IMR-90 (cell line): ENCODE data around the gene NOTCH3. TPM values are rescaled to one million over a fixed set of nuclear protein-coding genes. Genes with fewer than 3 reads are reported as not detected.

Source experiments
- ATAC-seq: fragments of 200-7000 bp; cut with Tn5 transposase; 2 replicates; pipeline ENCODE4 v1.9.1; 2020; ENCODE audit warnings: low read depth, mild to moderate bottlenecking, moderate library complexity
- BruUV-seq: library from RNA; stranded (reverse); fragments of 400-500 nt; replicated peaks from 2 replicates; lab custom pipeline; 2021; lab: Mats Ljungman, UMichigan
- CTCF ChIA-PET: fragments of 300-600 bp; formaldehyde crosslinking; extraction: SDS; loops from one replicate; lab custom pipeline; 2021; ENCODE audit warnings: antibody characterized with exemption; lab: Yijun Ruan, JAX
- POLR2A ChIA-PET: fragments of 300-600 bp; sonication (Branson Sonifier 250); formaldehyde crosslinking; loops from one replicate; lab custom pipeline; 2022; ENCODE audit warnings: antibody characterized with exemption; ENCODE audit not compliant: unreplicated experiment; lab: Charles Lee
- DNase-seq: peaks from one replicate; pipeline ENCODE4 v3.0.0; 2013
- H2AFZ ChIP-seq: replicated peaks from 2 replicates; pipeline ENCODE3; 2013; ENCODE audit warnings: low read length, mild to moderate bottlenecking; ENCODE audit not compliant: poor library complexity
- H2AK5ac ChIP-seq: 2 replicates; pipeline ENCODE4 v1.6.1; 2013; ENCODE audit warnings: low read depth, low read length, inconsistent platforms
- H2AK9ac ChIP-seq: replicated peaks from 2 replicates; pipeline ENCODE3; 2013; ENCODE audit warnings: mild to moderate bottlenecking, low read depth, low read length, moderate library complexity; ENCODE audit not compliant: poor library complexity
- H2BK120ac ChIP-seq: 2 replicates; pipeline ENCODE4 v1.6.1; 2013; ENCODE audit warnings: low read depth, low read length, inconsistent platforms
- H2BK15ac ChIP-seq: 3 replicates; pipeline ENCODE4 v1.6.1; 2013; ENCODE audit warnings: low read depth, low read length, inconsistent platforms
- H2BK20ac ChIP-seq: 2 replicates; pipeline ENCODE4 v1.6.1; 2013; ENCODE audit warnings: low read depth, mild to moderate bottlenecking, inconsistent platforms, low read length, moderate library complexity
- H2BK5ac ChIP-seq: 2 replicates; pipeline ENCODE4 v1.6.1; 2013; ENCODE audit warnings: mild to moderate bottlenecking, low read depth, low read length, inconsistent platforms; ENCODE audit not compliant: poor library complexity, severe bottlenecking
- H3K14ac ChIP-seq: replicated peaks from 2 replicates; pipeline ENCODE4 v1.6.1; 2013; ENCODE audit warnings: low read depth, low read length, inconsistent platforms
- H3K18ac ChIP-seq: 2 replicates; pipeline ENCODE4 v1.6.1; 2013; ENCODE audit warnings: low read depth, low read length, control low read depth
- H3K23ac ChIP-seq: 2 replicates; pipeline ENCODE4 v1.6.1; 2013; ENCODE audit warnings: low read depth, low read length, inconsistent platforms
- H3K27ac ChIP-seq: 2 replicates; pipeline ENCODE4 v1.5.1; 2013; ENCODE audit warnings: mild to moderate bottlenecking, control low read depth, low read length; ENCODE audit not compliant: insufficient read depth
- H3K27me3 ChIP-seq: 2 replicates; pipeline ENCODE4 v1.6.1; 2013; ENCODE audit warnings: low read length; ENCODE audit not compliant: control insufficient read depth, insufficient read depth
- H3K36me3 ChIP-seq: 2 replicates; pipeline ENCODE4 v1.6.1; 2013; ENCODE audit warnings: low read length, mixed read lengths; ENCODE audit not compliant: control insufficient read depth, insufficient read depth
- H3K4ac ChIP-seq: 2 replicates; pipeline ENCODE4 v1.6.1; 2013; ENCODE audit warnings: low read depth, low read length, inconsistent platforms
- H3K4me1 ChIP-seq: 2 replicates; pipeline ENCODE4 v1.6.1; 2013; ENCODE audit warnings: low read length, mixed read lengths; ENCODE audit not compliant: control insufficient read depth, insufficient read depth
- H3K4me2 ChIP-seq: 2 replicates; pipeline ENCODE4 v1.6.1; 2013; ENCODE audit warnings: low read depth, mild to moderate bottlenecking, control low read depth, low read length, moderate library complexity
- H3K4me3 ChIP-seq: 2 replicates; pipeline ENCODE4 v1.5.1; 2013; ENCODE audit warnings: low read depth, mild to moderate bottlenecking, control low read depth, low read length, moderate library complexity; ENCODE audit not compliant: insufficient read depth
- H3K56ac ChIP-seq: 2 replicates; pipeline ENCODE4 v1.6.1; 2013; ENCODE audit warnings: low read length, inconsistent platforms; ENCODE audit not compliant: insufficient read depth; ENCODE audit errors: extremely low read depth
- H3K79me1 ChIP-seq, 2 experiments: 2 replicates each; pipeline ENCODE4 v1.6.1; 2013; ENCODE audit warnings: low read length in 2 of 2, inconsistent platforms in 1 of 2, low read depth in 1 of 2
- H3K9ac ChIP-seq: 2 replicates; pipeline ENCODE4 v1.6.1; 2013; ENCODE audit warnings: low read depth, low read length, control low read depth
- H3K9me1 ChIP-seq: 2 replicates; pipeline ENCODE4 v1.6.1; 2013; ENCODE audit warnings: low read length, inconsistent platforms; ENCODE audit not compliant: insufficient read depth
- H3K9me3 ChIP-seq: 2 replicates; pipeline ENCODE4 v1.6.1; 2013; ENCODE audit warnings: low read length; ENCODE audit not compliant: control insufficient read depth, insufficient read depth
- H4K20me1 ChIP-seq: 2 replicates; pipeline ENCODE4 v1.6.1; 2013; ENCODE audit warnings: low read length, inconsistent platforms; ENCODE audit not compliant: insufficient read depth
- H4K5ac ChIP-seq: 2 replicates; pipeline ENCODE4 v1.6.1; 2013; ENCODE audit warnings: mild to moderate bottlenecking, low read depth, low read length, control low read depth
- H4K8ac ChIP-seq, 2 experiments: 2 replicates each; pipeline ENCODE4 v1.6.1; 2013; ENCODE audit warnings: low read depth in 2 of 2, low read length in 2 of 2, control low read depth in 1 of 2, inconsistent platforms in 1 of 2
- H4K91ac ChIP-seq: 2 replicates; pipeline ENCODE4 v1.6.1; 2013; ENCODE audit warnings: low read depth, low read length, inconsistent platforms; ENCODE audit not compliant: insufficient read depth
- CEBPB ChIP-seq: IDR thresholded peaks from 2 replicates; pipeline ENCODE4 v1.6.1; 2012; ENCODE audit warnings: low read depth, low read length, improper control_type of control experiment
- FOS ChIP-seq: fragments of 150-350 bp; IDR thresholded peaks from 2 replicates; pipeline ENCODE4 v1.6.1; 2016; ENCODE audit warnings: low read depth, low read length
- MAFK ChIP-seq: IDR thresholded peaks from 2 replicates; pipeline ENCODE4 v1.6.1; 2012; ENCODE audit warnings: low read depth, low read length, improper control_type of control experiment
- NFE2L2 ChIP-seq: fragments of 150-350 bp; IDR thresholded peaks from 2 replicates; pipeline ENCODE4 v1.6.1; 2016; ENCODE audit warnings: low read depth, mild to moderate bottlenecking, low read length
- WGBS, 2 experiments: methylation state at CpG; one replicate each; pipeline versions ENCODE4 v1.1.5 to v1.1.7; 2013; ENCODE audit warnings: missing lambda C conversion rate in 2 of 2; ENCODE audit not compliant: insufficient read length in 1 of 2; ENCODE audit errors: extremely low coverage in 2 of 2; 5-methylcytosine and 5-hydroxymethylcytosine counted together
- dilution Hi-C: fragments of 300-500 bp; cut with HindIII; formaldehyde crosslinking; loops from one replicate; pipeline ENCODE4 v1.14.3; 2018; ENCODE audit warnings: low sequenced_read_pairs; ENCODE audit not compliant: unreplicated experiment
- in situ Hi-C: fragments of 300-500 bp; cut with MboI; formaldehyde crosslinking; loops from 3 replicates; pipeline ENCODE4 v1.14.3; 2019; ENCODE audit warnings: low sequenced_read_pairs, inconsistent platforms, mixed read lengths
- intact Hi-C: fragments of 100-400 bp; cut with micrococcal nuclease; formaldehyde crosslinking; loops from 2 replicates; pipeline ENCODE4 v1.10.0; 2022
- polyA plus RNA-seq, 3 experiments: library from polyadenylated mRNA; depleted of rRNA; stranded (reverse); fragments of >200 nt; gene quantifications; 2 replicates each; pipeline ENCODE4 v1.2.3, GENCODE V29; 2012; ENCODE audit warnings: low replicate concordance in 1 of 3
- total RNA-seq: library from RNA; depleted of rRNA; stranded (reverse); fragments of >200 nt; gene quantifications from 2 replicates; pipeline ENCODE4 v1.2.3, GENCODE V29; 2012

The NOTCH3 gene
- total and polyA plus RNA-seq, 2 of the 4 experiments (the other 2 are of a cell fraction) = 5.9 to 25.1 TPM

- Histone ChIP-seq H4K20me1 (no peaks in the 10 kb centered on the region), H2BK20ac (peak overlapping the region; percentile 43; the same call in 1 of the 2 replicates), H3K4me1 (no peaks in the 10 kb centered on the region; the same call in 1 of the 2 replicates), H3K4me2 (no peak overlapping the region), H3K27ac (no peak overlapping the region), H2AK9ac (peak overlapping the region; percentile 44), H4K5ac (no peak overlapping the region; the same call in 1 of the 2 replicates), H2BK120ac (no peak overlapping the region), H3K56ac (no peak overlapping the region), H3K36me3 (no peaks in the 10 kb centered on the region), H3K23ac (peak overlapping the region; percentile 59; the same call in 1 of the 2 replicates), H4K8ac (peak overlapping the region; percentile 31 to 60; a peak in 1 of 4 replicates), H2BK15ac (no peak overlapping the region), H3K9ac (no peak overlapping the region), H3K14ac (peak overlapping the region; percentile 79), H2AK5ac (peak overlapping the region; percentile 67), H3K9me1 (peaks cover 4% of the 10 kb centered on the region; the same call in 1 of the 2 replicates), H3K79me1 (peaks cover 0 to 3% of the 10 kb centered on the region in 2 experiments; a peak in 1 of 4 replicates), H3K18ac (no peak overlapping the region), H4K91ac (no peak overlapping the region), H2BK5ac (peak overlapping the region; percentile 31), H3K4me3 (no peak overlapping the region), H3K27me3 (no peaks in the 10 kb centered on the region), H2AFZ (peak overlapping the region; percentile 82), H3K4ac (peak overlapping the region; percentile 46; the same call in 1 of the 2 replicates), H3K9me3 (no peaks in the 10 kb centered on the region)
- in situ Hi-C loops (no loop called here), intact Hi-C loops (no loop called here), dilution Hi-C loops (no loop called here)
- POLR2A ChIA-PET = no interaction called here
- DNase-seq (peak; percentile 59), ATAC-seq (peak; percentile 59)
- BruUV-seq = no TSS peak
- 60% methylated on average over 1 of the region's 5 CpGs; no CpG with 5 or more reads in 1 of the 2 experiments for WGBS, 2 experiments
- CTCF ChIA-PET = interaction anchor here (0.7 kb wide), 1 partner anchor 169 kb away, joined by 3 read pairs; no protein-coding TSS in a partner anchor
- TF ChIP-seq CEBPB (peak; percentile 75), NFE2L2 (peak; percentile 67), MAFK (no peak), FOS (0 out of 2 replicates have a peak, but pooled peaks have one; percentile 12)
Measured at GRCh38 chr19:15210323-15210781, 9.6 kb upstream of the NOTCH3 start.
